Measurements from ENCODE around the gene IFT80. TPM values are rescaled to one million over a fixed set of nuclear protein-coding genes. Genes with fewer than 3 reads are reported as not detected.

Gene IFT80
- total and polyA plus RNA-seq, 2 of the 4 experiments (the other 2 are of a cell fraction) = 15.2 to 16.8 TPM

DNA sequence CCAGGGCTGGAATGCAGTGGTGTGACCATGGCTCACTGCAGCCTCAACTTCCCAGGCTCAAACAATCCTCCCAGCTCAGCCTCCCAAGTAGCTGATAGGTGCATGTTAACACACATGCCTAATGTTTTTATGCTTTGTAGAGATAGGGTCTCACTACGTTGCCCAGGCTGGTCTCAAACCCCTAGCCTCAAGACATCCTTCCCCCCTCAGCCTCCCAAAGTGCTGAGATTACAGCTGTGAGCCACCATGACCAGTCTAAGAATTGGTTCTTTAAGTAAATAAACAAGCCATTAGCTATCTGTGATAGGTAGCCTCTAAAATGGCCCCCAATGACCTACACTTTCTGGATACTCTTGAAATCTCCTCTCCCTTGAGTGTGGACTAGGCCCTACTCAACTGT is 46.8 kb upstream of the IFT80 start:
- ChIA-PET POLR2A (ENCODE audit: unreplicated experiment) (no interaction called here), CTCF (interaction anchor here (0.5 kb wide), 1 partner anchor 502 kb away, joined by 5 read pairs; no protein-coding TSS in a partner anchor)
- H2AFZ ChIP-seq (replicated peaks; ENCODE audit: low read length, poor library complexity) = no peak overlapping the region
- H2BK15ac ChIP-seq (ENCODE audit: low read depth, low read length) = no peak overlapping the region
- no peak overlapping the region for H2BK5ac ChIP-seq (ENCODE audit: low read depth, low read length, poor library complexity, severe bottlenecking)
- TF ChIP-seq CEBPB (IDR thresholded peaks at IDR 0.05; ENCODE audit: low read depth, low read length) (no peak), RFX5 (IDR thresholded peaks at IDR 0.05; ENCODE audit: low read depth, low read length) (no peak), POLR2A (IDR thresholded peaks at IDR 0.05; ENCODE audit: low read depth, low read length) (no peak), MAZ (IDR thresholded peaks at IDR 0.05; ENCODE audit: borderline replicate concordance, low read depth, low read length) (no peak), NFE2L2 (IDR thresholded peaks at IDR 0.05; ENCODE audit: low read depth, low read length) (no peak), RCOR1 (IDR thresholded peaks at IDR 0.05; ENCODE audit: insufficient replicate concordance, low read length) (no peak), SMC3 (IDR thresholded peaks at IDR 0.05; ENCODE audit: low read depth, low read length) (no peak), CHD1 (IDR thresholded peaks at IDR 0.05; ENCODE audit: low read depth, low read length) (no peak), MAFK (IDR thresholded peaks at IDR 0.05; ENCODE audit: low read depth, low read length) (no peak), MXI1 (IDR thresholded peaks at IDR 0.05; ENCODE audit: borderline replicate concordance, low read depth, low read length) (no peak), RAD21 (IDR thresholded peaks at IDR 0.05; ENCODE audit: low read length) (no peak), FOS (IDR thresholded peaks at IDR 0.05; ENCODE audit: low read depth, low read length) (no peak), BHLHE40 (IDR thresholded peaks at IDR 0.05; ENCODE audit: low read depth, low read length) (no peak)
- TF ChIP-seq, protein P1, sequence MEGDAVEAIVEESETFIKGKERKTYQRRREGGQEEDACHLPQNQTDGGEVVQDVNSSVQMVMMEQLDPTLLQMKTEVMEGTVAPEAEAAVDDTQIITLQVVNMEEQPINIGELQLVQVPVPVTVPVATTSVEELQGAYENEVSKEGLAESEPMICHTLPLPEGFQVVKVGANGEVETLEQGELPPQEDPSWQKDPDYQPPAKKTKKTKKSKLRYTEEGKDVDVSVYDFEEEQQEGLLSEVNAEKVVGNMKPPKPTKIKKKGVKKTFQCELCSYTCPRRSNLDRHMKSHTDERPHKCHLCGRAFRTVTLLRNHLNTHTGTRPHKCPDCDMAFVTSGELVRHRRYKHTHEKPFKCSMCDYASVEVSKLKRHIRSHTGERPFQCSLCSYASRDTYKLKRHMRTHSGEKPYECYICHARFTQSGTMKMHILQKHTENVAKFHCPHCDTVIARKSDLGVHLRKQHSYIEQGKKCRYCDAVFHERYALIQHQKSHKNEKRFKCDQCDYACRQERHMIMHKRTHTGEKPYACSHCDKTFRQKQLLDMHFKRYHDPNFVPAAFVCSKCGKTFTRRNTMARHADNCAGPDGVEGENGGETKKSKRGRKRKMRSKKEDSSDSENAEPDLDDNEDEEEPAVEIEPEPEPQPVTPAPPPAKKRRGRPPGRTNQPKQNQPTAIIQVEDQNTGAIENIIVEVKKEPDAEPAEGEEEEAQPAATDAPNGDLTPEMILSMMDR (conservative IDR thresholded peaks at IDR 0.05; ENCODE audit: low read depth, low read length) = no peak
- TF ChIP-seq, protein P2, sequence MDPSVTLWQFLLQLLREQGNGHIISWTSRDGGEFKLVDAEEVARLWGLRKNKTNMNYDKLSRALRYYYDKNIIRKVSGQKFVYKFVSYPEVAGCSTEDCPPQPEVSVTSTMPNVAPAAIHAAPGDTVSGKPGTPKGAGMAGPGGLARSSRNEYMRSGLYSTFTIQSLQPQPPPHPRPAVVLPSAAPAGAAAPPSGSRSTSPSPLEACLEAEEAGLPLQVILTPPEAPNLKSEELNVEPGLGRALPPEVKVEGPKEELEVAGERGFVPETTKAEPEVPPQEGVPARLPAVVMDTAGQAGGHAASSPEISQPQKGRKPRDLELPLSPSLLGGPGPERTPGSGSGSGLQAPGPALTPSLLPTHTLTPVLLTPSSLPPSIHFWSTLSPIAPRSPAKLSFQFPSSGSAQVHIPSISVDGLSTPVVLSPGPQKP (IDR thresholded peaks at IDR 0.05; ENCODE audit: borderline replicate concordance, low read depth, low read length) = no peak
- TF ChIP-seq, protein P3, sequence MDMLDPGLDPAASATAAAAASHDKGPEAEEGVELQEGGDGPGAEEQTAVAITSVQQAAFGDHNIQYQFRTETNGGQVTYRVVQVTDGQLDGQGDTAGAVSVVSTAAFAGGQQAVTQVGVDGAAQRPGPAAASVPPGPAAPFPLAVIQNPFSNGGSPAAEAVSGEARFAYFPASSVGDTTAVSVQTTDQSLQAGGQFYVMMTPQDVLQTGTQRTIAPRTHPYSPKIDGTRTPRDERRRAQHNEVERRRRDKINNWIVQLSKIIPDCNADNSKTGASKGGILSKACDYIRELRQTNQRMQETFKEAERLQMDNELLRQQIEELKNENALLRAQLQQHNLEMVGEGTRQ (IDR thresholded peaks at IDR 0.05; ENCODE audit: low read depth, low read length) = no peak
- no peaks in the 10 kb centered on the region for H3K27me3 ChIP-seq (ENCODE audit: control insufficient read depth, insufficient read depth, low read length)
- H2BK120ac ChIP-seq (ENCODE audit: low read depth, low read length) = no peak overlapping the region
- in situ Hi-C loops (cut with MboI; ENCODE audit: low sequenced_read_pairs) = no loop called here
- H3K23ac ChIP-seq (ENCODE audit: low read depth, low read length) = peak overlapping the region; percentile 35
- no CpG with 5 or more reads among the region's 1 CpG for WGBS, 2 experiments (ENCODE audit: extremely low coverage in 2 of 2, insufficient read length in 1 of 2)
- H3K27ac ChIP-seq (ENCODE audit: insufficient read depth, low read length) = no peak overlapping the region
- H3K4me3 ChIP-seq (ENCODE audit: insufficient read depth, low read depth, low read length) = no peak overlapping the region
- H3K56ac ChIP-seq (ENCODE audit: extremely low read depth, insufficient read depth, low read length) = no peak overlapping the region
- H3K4me1 ChIP-seq (ENCODE audit: control insufficient read depth, insufficient read depth, low read length) = peaks cover 10% of the 10 kb centered on the region
- H4K8ac ChIP-seq (ENCODE audit: low read depth in 2 of 2, low read length in 2 of 2) = peak overlapping the region in 1 of 2 experiments; percentile 45; a peak in 1 of 4 replicates
- no peak overlapping the region for H3K14ac ChIP-seq (replicated peaks; ENCODE audit: low read depth, low read length)
- H3K9ac ChIP-seq (ENCODE audit: low read depth, low read length) = no peak overlapping the region
- no peak overlapping the region for H2AK9ac ChIP-seq (replicated peaks; ENCODE audit: low read depth, low read length, poor library complexity)
- dilution Hi-C loops (cut with HindIII; ENCODE audit: low sequenced_read_pairs, unreplicated experiment) = no loop called here
- ATAC-seq (ENCODE audit: low read depth) (no peak), DNase-seq (no peak)
- no peak overlapping the region for H4K91ac ChIP-seq (ENCODE audit: insufficient read depth, low read depth, low read length)
- H4K5ac ChIP-seq (ENCODE audit: low read depth, low read length) = no peak overlapping the region
- H3K18ac ChIP-seq (ENCODE audit: low read depth, low read length) = no peak overlapping the region
- H2AK5ac ChIP-seq (ENCODE audit: low read depth, low read length) = no peak overlapping the region
- 0 out of 2 replicates have a peak overlapping the region, but pooled peaks have one; percentile 11 for H3K4ac ChIP-seq (ENCODE audit: low read depth, low read length)
- BruUV-seq (replicated peaks) = no TSS peak
- no peaks in the 10 kb centered on the region for H3K9me3 ChIP-seq (ENCODE audit: control insufficient read depth, insufficient read depth, low read length)
- H3K4me2 ChIP-seq (ENCODE audit: low read depth, low read length) = no peak overlapping the region
- H4K20me1 ChIP-seq (ENCODE audit: insufficient read depth, low read length) = peaks cover 7% of the 10 kb centered on the region; the same call in 1 of the 2 replicates
- intact Hi-C loops (cut with micrococcal nuclease) = no loop called here
- H3K36me3 ChIP-seq (ENCODE audit: control insufficient read depth, insufficient read depth, low read length) = peaks cover 5% of the 10 kb centered on the region
- peaks cover 6 to 37% of the 10 kb centered on the region in 2 experiments; a peak in 2 of 4 replicates for H3K79me1 ChIP-seq (ENCODE audit: low read depth in 1 of 2, low read length in 2 of 2)
- no peak overlapping the region for H2BK20ac ChIP-seq (ENCODE audit: low read depth, low read length)
- H3K9me1 ChIP-seq (ENCODE audit: insufficient read depth, low read length) = peaks cover 3% of the 10 kb centered on the region; the same call in 1 of the 2 replicates
